Breast epithelium (tissue), 4 donors: ENCODE measurements around the gene TPX2. TPM values are rescaled to one million over a fixed set of nuclear protein-coding genes. Genes with fewer than 3 reads are reported as not detected.

Experiments
- DNase-seq, 2 donors: peaks; one replicate each; pipeline ENCODE4 v3.0.0-alpha.2; 2019; ENCODE audit warnings: low spot score in 2 of 2
- H3K27ac ChIP-seq, 2 donors: fragments of 200-600 bp; sonication (generic) in 1 of 2; one replicate each; pipeline ENCODE4 v1.5.1; 2016 to 2019; ENCODE audit warnings: mild to moderate bottlenecking in 1 of 2
- H3K27me3 ChIP-seq, 2 donors: fragments of 200-600 bp; sonication (generic) in 1 of 2; one replicate each; pipeline versions ENCODE4 v1.5.1 to v1.6.0; 2017 to 2019; ENCODE audit warnings: control low read depth in 1 of 2, mild to moderate bottlenecking in 1 of 2
- H3K36me3 ChIP-seq: fragments of 200-600 bp; one replicate; pipeline ENCODE4 v1.5.1; 2019
- H3K4me1 ChIP-seq, 2 donors: fragments of 200-600 bp; sonication (generic); one replicate each; pipeline ENCODE4 v1.5.1; 2016 to 2019; ENCODE audit warnings: control low read depth in 1 of 2
- H3K4me3 ChIP-seq, 3 donors: fragments of 200-600 bp; sonication (generic); 1 replicate in 2 of 3; 2 replicates in 1 of 3; pipeline ENCODE4 v1.5.1; 2016 to 2019; ENCODE audit warnings: mild to moderate bottlenecking in 3 of 3, moderate library complexity in 2 of 3
- H3K9me3 ChIP-seq, 2 donors: fragments of 200-600 bp; sonication (generic) in 1 of 2; one replicate each; pipeline ENCODE4 v1.5.1; 2016 to 2019; ENCODE audit warnings: control low read depth in 1 of 2
- CTCF ChIP-seq, 3 donors: fragments of 450-650 bp; IDR thresholded peaks; one replicate each; pipeline ENCODE4 v1.5.1; 2016 to 2017; ENCODE audit warnings: antibody characterized with exemption in 3 of 3, mild to moderate bottlenecking in 3 of 3, moderate library complexity in 3 of 3
- POLR2A ChIP-seq: fragments of 450-650 bp; IDR thresholded peaks from one replicate; pipeline ENCODE4 v1.6.1; 2016; ENCODE audit warnings: antibody characterized with exemption, mild to moderate bottlenecking, moderate library complexity
- POLR2AphosphoS5 ChIP-seq, 3 donors: sonication (generic); formaldehyde crosslinking; IDR thresholded peaks; one replicate each; pipeline ENCODE4 v1.6.1; 2017; ENCODE audit warnings: antibody characterized with exemption in 3 of 3
- intact Hi-C: fragments of 100-400 bp; cut with DNase I; formaldehyde crosslinking; loops from one replicate; pipeline ENCODE4 v1.15.1; 2023; ENCODE audit warnings: low total_unique reads
- total RNA-seq, 3 donors: library from RNA; depleted of rRNA; stranded (reverse); fragments of >200 nt; gene quantifications; one replicate each; pipeline ENCODE4 v1.1.0, GENCODE V29; 2016

Gene TPX2
- total RNA-seq, 3 donors from 2014 or later, result 0.33 to 3.8 (median 0.73) TPM

- no peaks in the 10 kb centered on the region for H3K36me3 ChIP-seq
- H3K4me3 ChIP-seq, result peak within 1 kb of the TSS; percentile 63 to 83 (median 73)
- DNase-seq, result peak; percentile 89
- TF ChIP-seq POLR2A (peak; percentile 82), POLR2AphosphoS5 (IDR thresholded peaks at IDR 0.05) (peak; percentile 75 to 87 (median 76)), CTCF (IDR thresholded peaks at IDR 0.05) (peak; percentile 89 to 99 (median 98))
- H3K9me3 ChIP-seq, result no peaks in the 10 kb centered on the region
- no peaks in the 10 kb centered on the region for H3K27me3 ChIP-seq
- peak within 1 kb of the TSS; percentile 100 for H3K27ac ChIP-seq
- intact Hi-C loops, result no loop called here
- peaks cover 0 to 17% of the 10 kb centered on the region in 2 donors for H3K4me1 ChIP-seq
Measured at GRCh38 chr20:31722257-31723068, 16.6 kb upstream of the TPX2 start, which contains the start of gene BCL2L1. Gene BCL2L1 (minus strand): TSS chr20:31722868. CDS start chr20:31722218, 650 bp downstream.

- no peak for TF ChIP-seq POLR2AphosphoS5 (IDR thresholded peaks at IDR 0.05)
- peak in 2 of 3 donors; percentile 23 to 41 for TF ChIP-seq CTCF (IDR thresholded peaks at IDR 0.05)
Measured at GRCh38 chr20:31723069-31723318, 16.1 kb upstream of the TPX2 start.

GRCh38 chr20:31723319-31724078 is 15.6 kb upstream of the TPX2 start:
- intact Hi-C loops, result loop anchor here (2.0 kb wide), 1 partner anchor 59 kb away; no protein-coding TSS in a partner anchor
- peak; percentile 97 for DNase-seq
- H3K4me3 ChIP-seq, result peak overlapping the region; percentile 63 to 83 (median 73)
- H3K27ac ChIP-seq, result peak overlapping the region; percentile 100
- no peaks in the 10 kb centered on the region for H3K27me3 ChIP-seq
- peaks cover 0 to 6% of the 10 kb centered on the region in 2 donors for H3K4me1 ChIP-seq
- TF ChIP-seq POLR2AphosphoS5 (IDR thresholded peaks at IDR 0.05) (peak; percentile 78 to 89 (median 83)), CTCF (IDR thresholded peaks at IDR 0.05) (peak; percentile 98 to 99 (median 99)), POLR2A (no peak)
- H3K36me3 ChIP-seq, result no peaks in the 10 kb centered on the region
- no peaks in the 10 kb centered on the region for H3K9me3 ChIP-seq

More at GRCh38 chr20:31723069-31723318, 16.1 kb upstream of the TPX2 start:
- no peaks in the 10 kb centered on the region for H3K9me3 ChIP-seq
- peak overlapping the region; percentile 63 to 83 (median 73) for H3K4me3 ChIP-seq
- H3K36me3 ChIP-seq, result no peaks in the 10 kb centered on the region
- peak in 1 of 2 donors; percentile 51 for DNase-seq
- peaks cover 0 to 11% of the 10 kb centered on the region in 2 donors for H3K4me1 ChIP-seq
- peak overlapping the region; percentile 100 for H3K27ac ChIP-seq
- no peaks in the 10 kb centered on the region for H3K27me3 ChIP-seq
- intact Hi-C loops, result no loop called here

- H3K9me3 ChIP-seq, result no peaks in the 10 kb centered on the region
- no peak for DNase-seq
- H3K4me3 ChIP-seq, result no peak overlapping the region
- H3K27me3 ChIP-seq, result no peaks in the 10 kb centered on the region
- no peak overlapping the region for H3K27ac ChIP-seq
- no peaks in the 10 kb centered on the region for H3K36me3 ChIP-seq
- no peaks in the 10 kb centered on the region for H3K4me1 ChIP-seq
- TF ChIP-seq CTCF (IDR thresholded peaks at IDR 0.05), result no peak
- no peak for TF ChIP-seq POLR2A
- TF ChIP-seq POLR2AphosphoS5 (IDR thresholded peaks at IDR 0.05), result no peak
- intact Hi-C loops, result no loop called here
Measured at GRCh38 chr20:31731321-31731717, 7.8 kb upstream of the TPX2 start.
